Islet precursor cell (in vitro differentiated cells): ENCODE measurements around the gene HS6ST1.
"Not testable (repeated sequence)": the region's sequence is repeated elsewhere in the genome, so short reads cannot be mapped to it uniquely, and the experiment has no call there.

Source experiments
- DNase-seq: peaks from one replicate; pipeline ENCODE4 v3.0.0-alpha.2; 2018

The HS6ST1 gene

GRCh38 chr2:128266463-128266862 lies 52.2 kb downstream of the HS6ST1 start:
- DNase-seq = not testable (repeated sequence)

- DNase-seq = not testable (repeated sequence)
Measured at GRCh38 chr2:128265608-128265993, 53.1 kb downstream of the HS6ST1 start.

- DNase-seq = no peak
Measured at GRCh38 chr2:128264881-128265607, 53.6 kb downstream of the HS6ST1 start.

- peak; percentile 50 for DNase-seq
Measured at GRCh38 chr2:128263902-128264331, 54.8 kb downstream of the HS6ST1 start.

- DNase-seq = peak; percentile 45
Measured at GRCh38 chr2:128262315-128263253, 56.1 kb downstream of the HS6ST1 start.

- peak; percentile 68 for DNase-seq
Measured at GRCh38 chr2:128261245-128262128, 57.2 kb downstream of the HS6ST1 start.

GRCh38 chr2:128260239-128261138 lies 58.2 kb downstream of the HS6ST1 start:
- DNase-seq = peak; percentile 98

- no peak for DNase-seq
Measured at GRCh38 chr2:128259585-128259984, 59.1 kb downstream of the HS6ST1 start.

- DNase-seq = peak; percentile 38
Measured at GRCh38 chr2:128258218-128258617, 60.5 kb downstream of the HS6ST1 start.

GRCh38 chr2:128252501-128252900 lies 66.2 kb downstream of the HS6ST1 start:
- DNase-seq = no peak

GRCh38 chr2:128252086-128252485 lies 66.6 kb downstream of the HS6ST1 start:
- DNase-seq = not testable (repeated sequence)

GRCh38 chr2:128250229-128251025 lies 68.2 kb downstream of the HS6ST1 start:
- DNase-seq = no peak

- DNase-seq = no peak
Measured at GRCh38 chr2:128249555-128249954, 69.1 kb downstream of the HS6ST1 start.

GRCh38 chr2:128245813-128246212 lies 72.9 kb downstream of the HS6ST1 start:
- no peak for DNase-seq

GRCh38 chr2:128241896-128242295 lies 76.8 kb downstream of the HS6ST1 start:
- DNase-seq = no peak

GRCh38 chr2:128237911-128238697 lies 80.6 kb downstream of the HS6ST1 start:
- DNase-seq = no peak

GRCh38 chr2:128237081-128237534 lies 81.6 kb downstream of the HS6ST1 start:
- DNase-seq = no peak

- no peak for DNase-seq
Measured at GRCh38 chr2:128236491-128237035, 82.1 kb downstream of the HS6ST1 start.

- DNase-seq = no peak
Measured at GRCh38 chr2:128235581-128235980, 83.1 kb downstream of the HS6ST1 start.

- no peak for DNase-seq
Measured at GRCh38 chr2:128234613-128235012, 84.1 kb downstream of the HS6ST1 start.
